ENCODE data around the gene TMEM106C.
A peak's percentile ranks its signal among the peaks of the same experiment; 100 is the strongest.

Gene TMEM106C

GRCh38 chr12:47995981-47996401 is 32.6 kb downstream of the TMEM106C start:
- Histone ChIP-seq H3K4me2 (ENCODE audit: low read depth, low read length, poor library complexity, severe bottlenecking) (no peak overlapping the region), H3F3A (ENCODE audit: low read depth) (no peaks in the 10 kb centered on the region), H2AFZ (ENCODE audit: low read length) (no peak overlapping the region), H4K20me1 (ENCODE audit: insufficient read depth, low read length, poor library complexity, severe bottlenecking) (peaks cover 10% of the 10 kb centered on the region), H3K4me3 (ENCODE audit: low read length, poor library complexity, severe bottlenecking) (no peak overlapping the region), H3K4me1 (ENCODE audit: insufficient read depth, low read length, poor library complexity, severe bottlenecking) (peaks cover 24% of the 10 kb centered on the region), H3K27me3 (ENCODE audit: insufficient read depth, low read length, poor library complexity, severe bottlenecking) (peaks cover 3% of the 10 kb centered on the region), H3K9me2 (replicated peaks; ENCODE audit: low read depth, low read length) (no peaks in the 10 kb centered on the region), H3K36me3 (ENCODE audit: insufficient read depth, low read length) (peaks cover 57% of the 10 kb centered on the region; the same call in 1 of the 2 replicates), H3K9ac (ENCODE audit: low read depth, low read length, poor library complexity, severe bottlenecking) (no peak overlapping the region), H3K79me2 (ENCODE audit: insufficient read depth, low read length) (peaks cover 22% of the 10 kb centered on the region; the same call in 1 of the 2 replicates), H3K9me3 (ENCODE audit: insufficient read depth, low read depth, low read length) (no peaks in the 10 kb centered on the region)
- TF ChIP-seq EZH2phosphoT487 (IDR thresholded peaks at IDR 0.05; ENCODE audit: borderline replicate concordance) (no peak), CTCF (conservative IDR thresholded peaks at IDR 0.05; ENCODE audit: low read length) (no peak)

- H3K4me2 ChIP-seq (ENCODE audit: low read depth, low read length, poor library complexity, severe bottlenecking) = no peak overlapping the region
- H3K27me3 ChIP-seq (ENCODE audit: insufficient read depth, low read length, poor library complexity, severe bottlenecking) = peaks cover 16% of the 10 kb centered on the region
- peaks cover 15% of the 10 kb centered on the region for H4K20me1 ChIP-seq (ENCODE audit: insufficient read depth, low read length, poor library complexity, severe bottlenecking)
- H3K9me2 ChIP-seq (replicated peaks; ENCODE audit: low read depth, low read length) = no peaks in the 10 kb centered on the region
- H3K9ac ChIP-seq (ENCODE audit: low read depth, low read length, poor library complexity, severe bottlenecking) = no peak overlapping the region
- H3K4me3 ChIP-seq (ENCODE audit: low read length, poor library complexity, severe bottlenecking) = no peak overlapping the region
- no peak overlapping the region for H2AFZ ChIP-seq (ENCODE audit: low read length)
- H3K79me2 ChIP-seq (ENCODE audit: insufficient read depth, low read length) = peaks cover 35% of the 10 kb centered on the region
- H3F3A ChIP-seq (ENCODE audit: low read depth) = no peaks in the 10 kb centered on the region
- TF ChIP-seq EZH2phosphoT487 (IDR thresholded peaks at IDR 0.05; ENCODE audit: borderline replicate concordance) (no peak), CTCF (conservative IDR thresholded peaks at IDR 0.05; ENCODE audit: low read length) (no peak)
- no peaks in the 10 kb centered on the region for H3K9me3 ChIP-seq (ENCODE audit: insufficient read depth, low read depth, low read length)
- peaks cover 26% of the 10 kb centered on the region for H3K4me1 ChIP-seq (ENCODE audit: insufficient read depth, low read length, poor library complexity, severe bottlenecking)
- peaks cover 51% of the 10 kb centered on the region; the same call in 1 of the 2 replicates for H3K36me3 ChIP-seq (ENCODE audit: insufficient read depth, low read length)
Observed at GRCh38 chr12:47997321-47997720, 33.9 kb downstream of the TMEM106C start.

GRCh38 chr12:47999816-48000215 is 36.4 kb downstream of the TMEM106C start:
- no peaks in the 10 kb centered on the region for H3F3A ChIP-seq (ENCODE audit: low read depth)
- TF ChIP-seq CTCF (conservative IDR thresholded peaks at IDR 0.05; ENCODE audit: low read length) (no peak), EZH2phosphoT487 (IDR thresholded peaks at IDR 0.05; ENCODE audit: borderline replicate concordance) (no peak)
- no peak overlapping the region for H2AFZ ChIP-seq (ENCODE audit: low read length)
- H3K9ac ChIP-seq (ENCODE audit: low read depth, low read length, poor library complexity, severe bottlenecking) = no peak overlapping the region
- H3K4me3 ChIP-seq (ENCODE audit: low read length, poor library complexity, severe bottlenecking) = peak overlapping the region; percentile 83
- H3K9me3 ChIP-seq (ENCODE audit: insufficient read depth, low read depth, low read length) = no peaks in the 10 kb centered on the region
- peaks cover 26% of the 10 kb centered on the region for H3K4me1 ChIP-seq (ENCODE audit: insufficient read depth, low read length, poor library complexity, severe bottlenecking)
- peak overlapping the region; percentile 75 for H3K4me2 ChIP-seq (ENCODE audit: low read depth, low read length, poor library complexity, severe bottlenecking)
- H3K27me3 ChIP-seq (ENCODE audit: insufficient read depth, low read length, poor library complexity, severe bottlenecking) = peaks cover 16% of the 10 kb centered on the region
- H3K36me3 ChIP-seq (ENCODE audit: insufficient read depth, low read length) = peaks cover 33% of the 10 kb centered on the region; the same call in 1 of the 2 replicates
- H3K79me2 ChIP-seq (ENCODE audit: insufficient read depth, low read length) = peaks cover 53% of the 10 kb centered on the region
- peaks cover 26% of the 10 kb centered on the region for H4K20me1 ChIP-seq (ENCODE audit: insufficient read depth, low read length, poor library complexity, severe bottlenecking)
- H3K9me2 ChIP-seq (replicated peaks; ENCODE audit: low read depth, low read length) = no peaks in the 10 kb centered on the region
